Glomerular endothelial cell (primary cell): Measurements from ENCODE around the gene ARHGAP26. TPM values are rescaled to one million over a fixed set of nuclear protein-coding genes. Genes with fewer than 3 reads are reported as not detected.

Source experiments
- DNase-seq: peaks from one replicate; pipeline ENCODE4 v3.0.0-alpha.2; 2011; ENCODE audit warnings: low read depth, low spot score; ENCODE audit errors: extremely low read depth
- total RNA-seq: library from RNA; depleted of rRNA; stranded (reverse); fragments of >200 nt; gene quantifications from 2 replicates; pipeline ENCODE4 v1.2.3, GENCODE V29; 2015

The ARHGAP26 gene
- total RNA-seq, 1 donor from 2014 or later: 33.1 TPM

- DNase-seq: no peak
These were observed 395.9 kb downstream of the ARHGAP26 start for GRCh38 chr5:143166090-143166489.

GRCh38 chr5:143166661-143167420 lies 396.7 kb downstream of the ARHGAP26 start:
- no peak for DNase-seq

GRCh38 chr5:143168171-143168741 lies 398.1 kb downstream of the ARHGAP26 start:
- DNase-seq: no peak

GRCh38 chr5:143168921-143169810 lies 399.0 kb downstream of the ARHGAP26 start:
- no peak for DNase-seq

- no peak for DNase-seq
These were observed 399.9 kb downstream of the ARHGAP26 start for GRCh38 chr5:143170104-143170503.

- no peak for DNase-seq
These were observed 400.8 kb downstream of the ARHGAP26 start for GRCh38 chr5:143170977-143171376.

- no peak for DNase-seq
These were observed 402.6 kb downstream of the ARHGAP26 start for GRCh38 chr5:143172739-143173138.

GRCh38 chr5:143173139-143173889 lies 403.1 kb downstream of the ARHGAP26 start:
- DNase-seq: no peak

- no peak for DNase-seq
These were observed 404.7 kb downstream of the ARHGAP26 start for GRCh38 chr5:143174714-143175398.

- DNase-seq: no peak
These were observed 405.9 kb downstream of the ARHGAP26 start for GRCh38 chr5:143176048-143176447.

- peak; percentile 33 for DNase-seq
These were observed 407.2 kb downstream of the ARHGAP26 start for GRCh38 chr5:143177263-143177983.

- no peak for DNase-seq
These were observed 409.1 kb downstream of the ARHGAP26 start for GRCh38 chr5:143179126-143179740.

- DNase-seq: no peak
These were observed 410.6 kb downstream of the ARHGAP26 start for GRCh38 chr5:143180751-143181150.

- no peak for DNase-seq
These were observed 411.0 kb downstream of the ARHGAP26 start for GRCh38 chr5:143181173-143181572.

GRCh38 chr5:143182106-143182505 lies 411.9 kb downstream of the ARHGAP26 start:
- no peak for DNase-seq

- DNase-seq: no peak
These were observed 413.0 kb downstream of the ARHGAP26 start for GRCh38 chr5:143182901-143183820.

- DNase-seq: no peak
These were observed 413.8 kb downstream of the ARHGAP26 start for GRCh38 chr5:143183989-143184388.

GRCh38 chr5:143186623-143187022 lies 416.4 kb downstream of the ARHGAP26 start:
- no peak for DNase-seq
